ENCODE measurements around the gene GAGE2A. TPM values are rescaled to one million over a fixed set of nuclear protein-coding genes. Genes with fewer than 3 reads are reported as not detected.
A peak's percentile ranks its signal among the peaks of the same experiment; 100 is the strongest.

The GAGE2A gene
- total RNA-seq, 1 donor = not detected

- Histone ChIP-seq H3K27ac (ENCODE audit: low read depth, low read length) (no peak overlapping the region), H3K27me3 (ENCODE audit: insufficient read depth, low read length) (no peaks in the 10 kb centered on the region), H3K4me1 (ENCODE audit: insufficient read depth, low read length) (no peaks in the 10 kb centered on the region), H3K4me3 (ENCODE audit: insufficient read depth, low read length) (no peak overlapping the region), H4K20me1 (ENCODE audit: insufficient read depth, low read length) (no peaks in the 10 kb centered on the region), H2AFZ (ENCODE audit: low read length) (peak overlapping the region; percentile 41), H3K9me3 (ENCODE audit: low read depth, low read length) (no peaks in the 10 kb centered on the region), H3K36me3 (ENCODE audit: insufficient read depth, low read length) (no peaks in the 10 kb centered on the region), H3K79me2 (ENCODE audit: insufficient read depth, low read length) (no peaks in the 10 kb centered on the region), H3K4me2 (ENCODE audit: insufficient read depth, low read length) (no peak overlapping the region)
- no peak for DNase-seq (ENCODE audit: insufficient read length, low spot score, missing footprints)
- peak; percentile 26 for TF ChIP-seq CTCF (IDR thresholded peaks at IDR 0.05; ENCODE audit: extremely low read depth, low read depth, low read length)
Measured at GRCh38 chrX:49627086-49627777, 37.9 kb downstream of the GAGE2A start.

- no peak for TF ChIP-seq CTCF (IDR thresholded peaks at IDR 0.05; ENCODE audit: extremely low read depth, low read depth, low read length)
- H3K9me3 ChIP-seq (ENCODE audit: low read depth, low read length) = no peaks in the 10 kb centered on the region
- no peak overlapping the region for H3K27ac ChIP-seq (ENCODE audit: low read depth, low read length)
- H4K20me1 ChIP-seq (ENCODE audit: insufficient read depth, low read length) = no peaks in the 10 kb centered on the region
- H3K27me3 ChIP-seq (ENCODE audit: insufficient read depth, low read length) = peaks cover 8% of the 10 kb centered on the region
- H3K4me3 ChIP-seq (ENCODE audit: insufficient read depth, low read length) = no peak overlapping the region
- H3K79me2 ChIP-seq (ENCODE audit: insufficient read depth, low read length) = no peaks in the 10 kb centered on the region
- no peaks in the 10 kb centered on the region for H3K4me1 ChIP-seq (ENCODE audit: insufficient read depth, low read length)
- no peak for DNase-seq (ENCODE audit: insufficient read length, low spot score, missing footprints)
- no peak overlapping the region for H2AFZ ChIP-seq (ENCODE audit: low read length)
- H3K36me3 ChIP-seq (ENCODE audit: insufficient read depth, low read length) = no peaks in the 10 kb centered on the region
- no peak overlapping the region for H3K4me2 ChIP-seq (ENCODE audit: insufficient read depth, low read length)
Measured at GRCh38 chrX:49644991-49645637, 55.8 kb downstream of the GAGE2A start.

Other genes with a start within 250 kb of the GAGE2A start
- gene GAGE12C, start 57.3 kb upstream of the GAGE2A start, total RNA-seq = not detected in 2 replicates
- gene GAGE12D, start 47.8 kb upstream of the GAGE2A start, total RNA-seq = not detected in 2 replicates
- not detected in 2 replicates for gene GAGE12E, start 38.2 kb upstream of the GAGE2A start, total RNA-seq
- not detected in 2 replicates for gene GAGE12F, start 28.7 kb upstream of the GAGE2A start, total RNA-seq
- not detected in 2 replicates for gene GAGE12G, start 19.1 kb upstream of the GAGE2A start, total RNA-seq
- not detected in 2 replicates for gene GAGE12H, start 9.5 kb upstream of the GAGE2A start, total RNA-seq
- not detected in 2 replicates for gene GAGE1, start 9.5 kb downstream of the GAGE2A start, total RNA-seq
- not detected in 2 replicates for gene PAGE1, start 106.5 kb downstream of the GAGE2A start, total RNA-seq
- not detected in 2 replicates for gene PAGE4, start 239.8 kb downstream of the GAGE2A start, total RNA-seq

Data from osteoblast (primary cell).